ENCODE measurements around the gene BNC2.

DNA sequence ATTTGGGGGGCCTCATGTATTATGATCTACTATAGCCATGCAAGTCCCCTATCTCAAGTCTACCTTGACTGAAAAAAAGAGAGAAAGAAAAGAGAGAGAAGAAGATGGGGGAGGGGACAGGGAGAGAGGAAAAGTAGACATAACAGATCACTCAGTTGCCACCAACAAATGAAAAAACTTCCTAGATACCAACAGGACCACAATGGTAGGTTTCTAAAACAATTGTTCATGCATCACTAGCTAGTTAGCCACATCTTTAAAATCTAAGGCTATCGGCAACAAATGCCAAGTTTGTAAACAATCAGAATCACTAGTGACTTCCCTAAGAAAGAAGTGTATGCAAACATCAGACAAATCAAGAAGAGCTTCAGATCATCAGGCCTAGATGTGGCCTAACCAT is 328.2 kb downstream of the BNC2 start:
- TF ChIP-seq POLR2A (IDR thresholded peaks at IDR 0.05; ENCODE audit: low read length) (no peak), GATA1 (IDR thresholded peaks at IDR 0.05; ENCODE audit: low read depth, low read length) (no peak)
